Erythroblast (primary cell): ENCODE measurements around the gene CEMIP.
"Not testable (repeated sequence)": the region's sequence is repeated elsewhere in the genome, so short reads cannot be mapped to it uniquely, and the experiment has no call there.

Experiments used
- DNase-seq, 2 experiments: peaks; one replicate each; lab custom pipeline; 2025; lab: John Stamatoyannopoulos, UW
- GATA1 ChIP-seq: IDR thresholded peaks from 2 replicates; pipeline ENCODE4 v1.6.1; 2011; ENCODE audit warnings: low read depth, mild to moderate bottlenecking, control low read depth, low read length, moderate library complexity
- POLR2A ChIP-seq: IDR thresholded peaks from 2 replicates; pipeline ENCODE4 v1.6.1; 2011; ENCODE audit warnings: mild to moderate bottlenecking, low read length

Gene CEMIP

DNA sequence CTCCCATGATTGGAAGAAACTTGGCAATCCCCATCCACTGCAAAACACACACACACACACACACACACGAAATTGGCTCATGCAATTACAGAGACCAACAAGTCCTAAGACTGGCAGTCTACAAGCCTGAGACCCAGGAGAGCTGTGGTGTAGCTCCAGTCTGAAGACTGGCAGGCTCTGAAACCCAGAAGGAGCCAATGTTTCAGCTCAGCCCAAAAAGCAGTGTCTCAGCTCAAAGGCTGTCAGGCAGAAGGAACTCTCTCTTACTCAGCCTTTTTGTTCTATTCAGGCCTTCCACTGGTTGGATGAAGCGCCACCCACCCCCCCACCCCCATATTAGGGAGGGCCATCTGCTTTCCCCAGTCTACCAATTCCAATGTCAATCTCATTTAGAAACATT, 178.4 kb downstream of the CEMIP start:
- DNase-seq = no peak
- TF ChIP-seq POLR2A (no peak), GATA1 (no peak)

DNA sequence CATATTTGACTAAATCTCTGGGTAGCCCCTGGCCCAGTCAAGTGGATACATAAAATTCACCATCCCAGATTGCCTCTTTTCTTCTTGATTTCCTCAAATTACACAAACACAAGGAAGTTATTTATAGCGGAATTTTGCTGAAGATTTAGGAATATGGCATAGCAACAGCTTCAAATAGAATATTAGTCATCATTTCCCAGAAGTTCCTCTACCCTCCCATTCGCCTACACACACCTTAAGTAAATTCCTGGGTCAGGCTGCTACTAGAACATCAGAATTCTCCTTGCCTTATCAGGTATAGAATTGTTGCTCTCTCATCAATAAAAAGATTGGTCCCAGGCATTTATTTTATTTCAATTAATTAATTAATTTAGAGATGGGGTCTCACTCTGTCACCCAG, 178.8 kb downstream of the CEMIP start:
- no peak for DNase-seq
- TF ChIP-seq POLR2A = no peak
- no peak for TF ChIP-seq GATA1

DNA sequence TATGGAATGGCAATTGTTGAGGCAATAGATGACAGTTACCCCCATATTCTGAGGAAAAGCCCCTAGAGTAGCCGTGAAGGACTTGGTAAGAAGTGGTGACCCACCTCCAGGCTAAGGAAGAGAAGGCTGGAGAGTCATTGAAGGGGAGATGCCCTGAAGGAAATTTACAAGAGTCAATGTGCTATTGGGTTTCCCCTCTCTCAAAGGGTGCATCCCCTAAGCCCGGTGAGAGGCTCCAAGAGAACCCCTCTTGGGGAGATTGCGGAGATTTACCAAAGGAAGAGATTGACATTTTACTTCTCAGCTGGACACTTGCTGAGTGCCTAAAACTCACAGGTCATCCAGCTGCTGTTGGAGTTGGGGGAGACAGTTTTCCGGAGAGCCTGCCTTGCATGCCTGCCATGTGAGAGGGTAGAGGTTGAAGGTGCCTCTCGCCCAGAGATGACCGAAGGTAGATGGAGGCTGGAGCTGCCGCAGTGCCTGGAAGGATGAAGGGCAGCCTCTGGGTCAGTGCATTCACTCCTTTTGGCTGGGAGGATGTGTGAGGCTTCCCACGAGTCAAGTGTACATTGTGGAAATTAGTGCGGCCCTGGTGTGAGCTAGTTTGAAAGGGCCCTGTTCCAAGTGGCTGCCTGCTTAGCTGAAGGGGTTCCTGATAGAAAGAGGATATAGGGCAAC, 179.8 kb downstream of the CEMIP start:
- DNase-seq = no peak
- TF ChIP-seq GATA1 (no peak), POLR2A (no peak)

DNA sequence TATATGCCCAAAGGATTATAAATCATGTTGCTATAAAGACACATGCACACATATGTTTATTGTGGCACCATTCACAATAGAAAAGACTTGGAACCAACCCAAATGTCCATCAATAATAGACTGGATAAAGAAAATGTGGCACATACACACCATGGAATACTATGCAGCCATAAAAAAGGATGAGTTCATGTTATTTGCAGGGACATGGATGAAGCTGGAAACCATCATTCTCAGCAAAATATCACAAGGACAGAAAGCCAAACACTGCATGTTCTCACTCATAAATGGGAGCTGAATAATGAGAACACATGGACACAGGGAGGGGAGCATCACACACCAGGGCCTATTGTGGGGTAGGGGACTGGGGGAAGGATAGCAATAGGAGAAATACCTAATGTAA, 186.3 kb downstream of the CEMIP start:
- not testable (repeated sequence) for DNase-seq

DNA sequence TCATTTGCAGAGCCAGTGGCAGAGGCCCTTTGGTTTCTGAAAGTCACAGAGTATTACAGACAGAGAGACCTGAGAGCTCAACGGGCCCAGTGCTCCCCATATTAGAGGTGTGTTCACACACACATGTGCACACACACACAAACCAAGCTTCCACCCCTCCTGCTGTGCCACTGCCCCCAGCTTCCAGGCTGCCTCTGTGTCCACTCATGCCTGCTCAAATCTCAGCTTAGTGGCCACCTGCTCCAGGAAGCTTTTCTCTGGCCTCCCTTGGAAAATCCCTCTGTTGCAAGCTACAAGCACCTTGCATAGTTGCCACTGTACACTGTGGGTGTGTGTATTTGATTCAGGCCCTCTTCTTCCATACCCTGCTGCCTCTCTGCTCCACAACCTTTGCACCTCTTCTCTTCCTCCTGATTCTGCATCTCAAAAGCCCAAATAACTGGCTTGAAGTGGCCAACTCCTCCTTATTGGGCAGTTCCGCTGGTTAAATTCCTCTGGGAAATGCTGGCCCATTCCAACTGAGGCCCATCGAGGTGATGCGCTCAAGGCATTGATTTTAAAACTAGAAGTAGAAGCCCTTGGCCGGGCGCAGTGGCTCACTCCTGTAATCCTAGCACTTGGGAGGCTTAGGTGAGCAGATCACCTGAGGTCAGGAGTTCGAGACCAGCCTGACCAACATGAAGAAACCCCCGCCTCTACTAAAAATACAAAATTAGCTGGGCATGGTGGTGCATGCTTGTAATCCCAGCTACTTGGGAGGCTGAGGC, 187.4 kb downstream of the CEMIP start:
- TF ChIP-seq POLR2A (no peak), GATA1 (no peak)

DNA sequence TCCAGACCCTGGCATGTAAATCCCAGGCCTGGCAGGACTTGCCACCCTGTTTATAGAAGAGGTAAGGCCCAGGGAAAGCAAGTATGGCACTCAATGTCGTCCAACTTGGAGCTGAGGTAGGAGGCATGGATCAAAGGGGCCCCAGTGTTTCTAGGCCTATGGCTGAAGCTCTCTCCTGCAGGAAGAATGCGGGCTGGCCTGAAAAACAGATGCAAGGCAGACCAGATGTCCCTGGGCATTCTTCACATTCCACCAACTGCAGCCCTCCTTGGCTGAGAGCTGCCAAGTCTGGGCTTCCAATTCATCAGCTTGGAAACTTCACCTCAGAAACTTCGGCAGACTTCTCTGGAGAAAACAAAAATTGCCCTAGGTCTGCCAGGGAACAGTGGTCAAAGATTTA, 188.3 kb downstream of the CEMIP start:
- TF ChIP-seq POLR2A = no peak
- no peak for TF ChIP-seq GATA1
- DNase-seq = no peak

More for the DNA sequence above, 187.4 kb downstream of the CEMIP start:
- no peak for DNase-seq

DNA sequence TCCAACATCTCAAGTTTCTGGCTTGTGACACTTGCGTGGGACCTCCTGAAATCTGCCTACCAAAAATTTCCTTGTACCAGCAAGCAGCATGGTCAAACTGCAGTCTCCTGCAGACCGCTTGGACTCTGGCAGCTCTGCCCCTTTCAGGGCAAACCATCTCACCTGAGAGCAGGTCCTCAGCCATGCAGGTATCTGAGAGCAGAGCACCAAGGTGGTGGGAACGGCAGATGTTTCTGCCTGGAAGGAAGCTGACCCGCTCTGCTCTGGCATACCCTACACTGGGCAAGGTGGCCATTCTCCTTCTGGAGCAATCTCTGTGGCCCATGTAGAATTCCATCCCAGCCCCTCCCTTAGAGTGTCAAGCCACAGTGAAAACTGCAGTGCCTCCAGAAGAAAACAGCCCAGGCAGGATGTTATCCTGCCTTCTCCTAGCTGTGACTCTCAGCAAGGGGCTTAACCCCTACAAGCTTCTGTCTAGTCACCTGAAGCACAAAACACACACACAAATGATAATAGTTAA, 188.9 kb downstream of the CEMIP start:
- no peak for TF ChIP-seq POLR2A
- TF ChIP-seq GATA1 = no peak
- no peak for DNase-seq

DNA sequence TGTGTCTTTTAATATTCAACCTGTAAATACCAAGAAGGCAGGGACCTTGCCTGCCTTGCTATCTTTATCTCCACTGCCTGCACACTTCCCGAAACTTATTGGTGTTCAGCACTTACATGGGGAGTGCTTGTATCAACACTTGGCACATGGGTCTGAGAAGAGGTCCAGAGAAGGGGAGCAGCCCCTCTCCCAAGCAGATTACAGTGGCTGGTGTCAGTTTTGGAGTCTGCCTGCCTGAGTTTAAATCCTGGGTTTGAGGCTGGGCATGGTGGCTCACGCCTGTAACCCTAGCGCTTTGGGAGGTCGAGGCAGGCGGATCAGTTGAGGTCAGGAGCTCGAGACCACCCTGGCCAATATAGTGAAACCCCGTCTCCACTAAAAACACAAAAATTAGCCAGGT, 190.1 kb downstream of the CEMIP start:
- no peak for DNase-seq
- TF ChIP-seq POLR2A (no peak), GATA1 (no peak)

DNA sequence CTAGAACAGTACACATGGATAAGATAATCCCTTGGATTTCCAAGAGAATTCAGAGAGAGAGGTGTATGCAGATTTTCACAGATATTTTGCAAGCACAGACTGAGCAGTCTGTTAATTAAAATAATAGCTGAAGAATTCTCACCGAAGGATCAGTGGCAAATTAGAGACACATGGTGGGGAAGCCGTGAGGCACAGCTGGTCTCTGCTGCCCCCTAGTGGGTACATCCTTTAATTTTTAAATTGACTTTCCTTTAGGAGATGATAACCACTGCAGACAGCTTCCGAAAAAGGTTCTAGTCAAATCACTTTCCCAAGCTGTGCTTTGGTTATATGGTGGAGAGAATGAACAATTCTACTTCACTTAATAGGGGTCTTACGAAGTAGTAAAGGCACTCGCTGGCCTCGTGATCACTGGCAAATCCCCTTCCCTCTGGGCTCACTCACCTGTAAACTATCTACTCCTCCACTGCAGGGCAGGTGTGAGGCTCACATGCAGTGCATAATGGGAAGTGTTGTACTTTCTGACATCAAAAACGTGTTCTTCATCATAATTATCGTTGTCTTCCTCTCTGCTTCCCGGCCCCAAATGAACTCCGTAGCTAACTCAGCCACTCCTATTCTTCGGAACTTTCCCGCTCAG, 191.0 kb downstream of the CEMIP start:
- TF ChIP-seq POLR2A (no peak), GATA1 (no peak)
- DNase-seq = peak; percentile 61 to 78

DNA sequence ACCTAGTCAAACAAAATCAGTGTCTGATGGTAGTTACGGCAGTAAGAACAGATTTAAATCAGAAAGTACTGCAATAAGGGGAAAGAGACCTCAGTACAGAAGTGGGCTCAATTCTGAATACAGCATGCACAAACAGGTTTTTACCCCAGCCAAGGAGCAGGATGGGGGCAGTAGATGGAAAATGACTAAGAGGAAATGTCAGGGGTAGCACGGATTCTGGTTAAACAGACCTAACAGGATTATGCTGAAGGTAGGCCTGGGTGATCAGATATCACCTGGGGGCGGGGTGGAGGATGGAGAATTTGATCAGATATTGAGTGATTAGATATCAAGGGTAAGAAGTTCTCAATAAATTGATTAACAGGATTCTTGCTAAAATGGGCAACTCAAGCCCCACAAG, 191.5 kb downstream of the CEMIP start:
- DNase-seq = no peak
- TF ChIP-seq GATA1 (no peak), POLR2A (no peak)

DNA sequence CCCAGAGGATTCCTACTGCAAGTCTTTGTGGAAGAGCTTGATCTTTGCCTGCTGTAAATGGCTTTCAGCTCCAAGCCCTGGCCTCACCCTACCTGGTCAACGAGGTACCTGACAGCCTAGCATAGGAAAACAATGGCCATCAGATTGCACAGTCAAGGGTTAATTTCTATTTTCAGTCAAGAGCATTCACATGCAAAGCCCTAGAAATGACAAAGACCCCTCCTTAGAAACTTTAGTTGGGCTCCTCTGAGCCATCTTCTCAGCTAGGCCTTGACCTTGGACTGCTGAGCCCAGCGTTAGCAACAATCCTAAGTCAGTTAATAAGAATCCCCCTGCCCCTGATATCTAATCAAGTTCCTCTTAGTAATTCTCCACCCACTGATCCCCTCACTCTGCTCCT, 192.0 kb downstream of the CEMIP start:
- no peak for TF ChIP-seq POLR2A
- no peak for TF ChIP-seq GATA1
- DNase-seq = no peak

DNA sequence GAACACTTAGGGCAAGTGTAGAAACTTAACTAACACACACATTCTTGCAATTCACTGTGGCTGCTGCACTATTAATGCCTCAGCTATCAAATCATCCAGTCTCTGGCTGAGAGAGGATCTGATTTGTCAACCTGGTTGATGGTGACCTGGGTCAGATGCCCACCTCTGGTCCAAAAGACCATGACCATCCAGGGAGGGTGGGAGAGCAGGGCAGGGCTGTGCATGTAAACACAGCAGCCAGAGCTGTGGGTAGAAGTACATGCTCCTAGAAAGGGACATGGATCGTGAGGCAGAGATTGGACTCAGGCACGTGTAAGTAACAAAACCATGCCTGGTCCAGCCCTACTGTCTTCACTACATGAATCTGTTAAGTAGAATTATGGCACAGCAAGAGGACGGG, 193.1 kb downstream of the CEMIP start:
- DNase-seq = no peak
- TF ChIP-seq POLR2A (no peak), GATA1 (no peak)

DNA sequence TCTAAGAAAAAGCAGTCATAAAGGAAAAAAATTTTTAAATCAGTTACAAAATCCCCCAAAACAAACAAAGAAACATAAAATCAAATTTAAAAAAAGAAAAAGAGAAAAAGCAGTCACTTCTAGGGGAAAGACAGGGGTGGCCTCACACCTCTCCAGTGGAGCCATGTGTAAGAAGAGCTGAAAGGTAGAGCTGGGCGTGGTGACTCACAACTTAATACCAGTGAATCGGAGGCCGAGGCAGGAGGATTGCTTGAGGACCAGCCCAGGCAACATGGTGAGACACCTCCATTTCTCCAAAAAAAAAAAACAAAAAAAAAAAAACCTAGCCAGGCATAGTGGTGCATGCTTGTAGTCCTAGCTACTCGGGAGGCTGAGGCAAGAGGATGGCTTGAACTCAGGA, 195.7 kb downstream of the CEMIP start:
- no peak for DNase-seq
- no peak for TF ChIP-seq GATA1
- TF ChIP-seq POLR2A = no peak

DNA sequence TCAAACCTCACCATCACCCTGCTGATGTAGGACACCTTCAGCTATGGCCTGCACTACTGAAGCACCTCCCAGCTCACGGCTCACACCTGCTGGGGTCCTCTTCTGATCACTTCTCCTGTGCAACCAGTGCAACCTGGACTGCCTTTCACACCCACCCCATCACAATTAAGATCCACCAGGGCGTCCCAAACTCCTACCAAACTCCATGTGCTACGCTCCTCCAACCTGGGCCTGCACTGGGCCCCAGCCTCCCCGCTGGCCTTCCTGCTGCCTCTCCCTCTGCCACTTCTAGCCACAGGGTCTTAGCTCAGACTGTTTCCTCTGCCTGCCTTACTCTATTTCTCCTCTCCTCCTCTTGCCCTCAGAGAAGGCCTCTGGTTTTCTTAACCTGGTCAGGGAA, 197.7 kb downstream of the CEMIP start:
- no peak for DNase-seq

DNA sequence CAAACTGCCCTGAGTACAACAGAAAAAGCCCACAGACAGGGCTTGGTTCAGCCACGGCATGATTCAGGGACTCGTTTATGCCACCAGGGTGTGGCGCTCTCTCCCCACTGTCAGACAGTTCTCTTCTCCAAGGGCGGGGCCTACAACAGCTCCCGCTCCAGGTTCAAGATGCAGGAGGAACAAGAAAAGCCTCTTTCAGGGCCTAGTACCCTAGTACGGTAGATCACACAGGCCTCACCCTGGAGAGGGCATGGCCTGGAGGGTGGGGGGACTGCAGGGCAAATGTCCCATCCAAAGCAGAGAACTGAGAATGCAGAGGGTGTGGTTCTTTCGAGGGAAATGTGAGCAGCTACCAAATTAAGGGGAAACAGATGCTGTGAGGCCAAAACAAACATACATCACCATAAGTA, 198.5 kb downstream of the CEMIP start:
- DNase-seq = peak; percentile 58 to 76
- TF ChIP-seq POLR2A (no peak), GATA1 (no peak)

More for the DNA sequence above, 197.7 kb downstream of the CEMIP start:
- TF ChIP-seq GATA1 = no peak
- TF ChIP-seq POLR2A = no peak
